ENCODE data around the gene SLC5A7.

Gene SLC5A7

DNA sequence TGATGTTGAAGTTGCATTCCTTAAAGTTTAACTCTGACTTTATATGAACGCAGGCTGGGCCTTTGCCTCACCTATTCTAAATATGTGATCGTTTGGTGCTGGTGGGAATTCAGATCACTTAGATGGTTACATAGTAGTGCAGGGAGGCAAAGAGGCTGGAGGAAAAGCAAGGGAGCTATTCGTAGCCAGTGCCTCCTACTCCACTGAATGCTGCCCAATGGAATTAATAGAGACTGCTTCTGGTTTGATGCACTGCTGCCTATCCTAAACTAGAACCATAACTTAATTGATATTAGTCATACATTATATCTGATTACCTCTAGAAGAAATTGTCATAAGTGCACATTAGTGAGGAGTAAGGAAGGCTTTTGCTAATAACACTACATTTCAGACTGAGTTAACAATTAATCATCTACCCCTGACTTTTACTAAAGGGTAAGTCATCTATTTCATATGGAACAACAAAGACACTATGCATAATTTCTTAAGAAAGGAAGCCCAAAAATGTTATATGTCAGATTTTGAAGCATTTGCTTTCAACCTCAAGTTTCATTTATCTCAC lies 72.3 kb downstream of the SLC5A7 start:
- H3K4me3 ChIP-seq (ENCODE audit: low read length), result no peak overlapping the region
- no peak for DNase-seq (ENCODE audit: low read depth, low spot score)

GRCh38 chr2:108061439-108062042 lies 75.2 kb downstream of the SLC5A7 start:
- no peak for DNase-seq (ENCODE audit: low read depth, low spot score)
- H3K4me3 ChIP-seq (ENCODE audit: low read length), result no peak overlapping the region
